Glomerular visceral epithelial cell (primary cell): ENCODE measurements around the gene GALNT8.

Source experiments
- DNase-seq: peaks from one replicate; pipeline ENCODE4 v3.0.0-alpha.2; 2016; ENCODE audit errors: extremely low spot score

Gene GALNT8

DNA sequence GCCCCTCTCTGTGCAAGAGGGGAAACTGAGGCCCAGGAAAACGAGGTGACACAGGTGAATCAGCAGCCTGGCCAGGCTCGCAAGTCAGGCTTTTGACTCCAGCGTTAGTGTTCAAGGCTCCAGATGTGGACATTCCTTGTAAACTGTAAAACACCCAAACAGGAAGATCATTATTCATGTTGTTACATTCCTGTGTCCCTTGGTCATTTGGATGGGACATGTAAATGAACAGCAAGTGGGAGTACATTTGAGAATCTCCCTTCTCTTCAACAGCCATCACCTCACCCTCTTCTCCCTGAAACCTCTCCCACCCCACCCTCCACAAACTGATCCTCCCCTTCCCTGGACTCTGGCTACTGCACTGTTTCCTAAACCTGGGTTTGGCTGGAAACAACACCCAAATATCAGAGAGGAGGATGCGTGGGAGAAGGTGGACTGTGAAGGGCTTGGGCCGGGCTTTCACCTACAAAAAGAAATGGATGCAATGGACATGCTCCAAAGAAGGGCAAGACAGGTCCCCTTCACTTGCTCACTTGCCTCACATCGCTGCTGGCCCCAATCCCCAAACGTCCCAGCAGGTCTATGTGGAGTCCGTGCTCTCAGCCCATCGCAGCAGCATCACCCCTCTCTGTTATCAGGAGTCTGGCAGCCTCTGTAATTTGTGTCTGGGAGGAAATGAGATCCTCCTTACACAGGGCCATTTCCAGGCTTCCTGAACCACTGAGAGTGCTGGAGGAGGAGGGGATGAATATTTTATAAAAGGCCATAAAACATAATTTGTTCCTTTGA, 76.7 kb downstream of the GALNT8 start:
- no peak for DNase-seq

DNA sequence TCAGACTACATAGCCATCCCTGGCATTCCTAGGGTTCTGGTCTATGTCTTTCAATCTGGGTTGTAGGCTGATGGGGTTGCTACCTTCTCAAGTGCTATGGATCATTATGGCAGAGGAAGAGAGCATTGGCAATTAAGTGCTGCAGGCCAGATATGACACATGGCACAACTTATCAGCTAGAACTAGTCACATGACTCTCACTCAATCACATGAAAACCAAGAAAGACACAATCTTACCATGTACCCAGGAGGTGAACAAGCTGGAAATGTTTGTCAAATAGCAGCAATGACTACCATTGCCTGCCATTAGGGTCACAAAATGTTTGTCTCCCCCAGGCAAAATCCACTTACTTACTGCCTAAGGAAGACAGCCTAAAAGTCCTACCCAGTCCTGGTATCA, 80.4 kb downstream of the GALNT8 start:
- no peak for DNase-seq

DNA sequence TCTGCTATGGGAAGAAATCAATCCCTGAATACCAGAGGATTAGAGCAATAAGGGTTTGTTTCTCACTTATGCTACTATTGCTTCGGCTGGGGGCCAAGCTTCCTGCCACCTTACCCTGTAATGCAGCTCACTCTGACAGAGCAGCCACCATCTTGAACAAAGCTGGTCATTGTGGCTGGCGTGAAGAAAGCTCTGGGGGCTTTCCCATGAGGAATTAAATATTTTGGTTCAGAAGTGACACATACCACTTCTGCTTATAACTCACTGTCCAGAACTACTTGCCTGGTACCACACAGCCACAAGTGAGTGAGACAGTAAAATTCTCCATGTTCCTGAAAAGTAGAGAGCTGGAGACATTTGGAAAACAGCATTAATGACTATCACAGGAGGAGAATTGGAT, 82.6 kb downstream of the GALNT8 start:
- no peak for DNase-seq

DNA sequence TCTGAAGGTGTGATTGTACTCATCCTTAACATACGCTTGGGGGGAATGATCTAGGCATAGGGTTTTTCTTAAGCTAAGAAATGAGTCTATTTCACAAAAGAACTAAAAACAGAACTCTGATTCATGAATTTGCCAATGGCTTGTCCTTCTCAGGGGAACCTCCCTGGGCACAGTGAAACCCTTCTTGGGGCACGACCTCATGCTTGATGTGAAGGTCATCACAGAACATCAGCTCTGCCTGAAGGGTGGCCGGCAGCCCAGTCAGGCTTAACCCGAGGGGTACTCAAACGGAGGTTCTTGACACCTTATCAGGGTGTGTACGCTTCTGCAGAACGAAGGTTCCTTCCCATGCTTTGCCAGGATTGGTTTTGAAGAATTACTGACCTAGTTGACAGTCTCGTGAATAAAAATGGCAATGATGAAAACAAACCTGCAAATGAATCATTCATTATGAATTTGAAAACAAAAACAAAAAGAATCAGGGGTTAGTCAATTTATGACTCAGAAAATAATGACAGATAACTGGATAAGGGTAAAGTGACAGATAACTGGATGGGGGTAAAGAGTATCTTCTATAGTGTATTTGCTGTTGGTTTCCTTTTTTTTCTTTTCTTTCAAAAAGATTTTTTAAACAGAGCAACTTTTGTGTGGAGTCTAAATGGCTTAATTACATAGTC, 86.4 kb downstream of the GALNT8 start:
- no peak for DNase-seq

DNA sequence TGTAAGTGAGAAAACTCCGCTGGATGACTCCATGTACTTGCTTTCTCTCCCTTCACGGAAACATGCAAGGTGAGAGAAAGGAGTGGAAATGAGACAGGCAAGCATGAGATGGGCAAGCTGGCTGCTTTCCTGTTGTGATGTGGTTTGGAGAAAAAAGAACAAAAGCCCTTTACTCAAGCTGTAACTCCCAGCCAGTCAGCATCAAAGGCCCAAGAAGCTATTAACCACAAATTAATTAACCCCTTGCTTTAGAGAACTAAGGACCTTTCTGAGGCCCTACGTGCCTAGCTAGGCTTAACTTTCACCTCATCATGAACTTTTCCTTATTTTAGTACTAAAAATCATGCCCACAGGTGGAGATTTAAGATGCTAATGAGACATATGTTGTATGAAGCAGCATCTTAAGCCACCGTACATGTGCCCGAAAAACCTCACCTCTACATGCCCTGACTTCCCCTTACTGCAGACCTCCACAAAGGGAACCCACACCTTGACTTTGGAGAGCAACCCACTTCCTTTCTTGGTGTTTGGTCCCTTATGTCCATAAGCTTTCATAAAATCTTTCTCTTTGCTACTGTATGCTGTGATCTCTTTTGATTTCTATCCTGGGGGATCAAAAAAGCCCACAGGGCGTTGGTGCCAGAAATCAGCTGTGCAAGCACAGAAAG, 87.0 kb downstream of the GALNT8 start:
- no peak for DNase-seq

DNA sequence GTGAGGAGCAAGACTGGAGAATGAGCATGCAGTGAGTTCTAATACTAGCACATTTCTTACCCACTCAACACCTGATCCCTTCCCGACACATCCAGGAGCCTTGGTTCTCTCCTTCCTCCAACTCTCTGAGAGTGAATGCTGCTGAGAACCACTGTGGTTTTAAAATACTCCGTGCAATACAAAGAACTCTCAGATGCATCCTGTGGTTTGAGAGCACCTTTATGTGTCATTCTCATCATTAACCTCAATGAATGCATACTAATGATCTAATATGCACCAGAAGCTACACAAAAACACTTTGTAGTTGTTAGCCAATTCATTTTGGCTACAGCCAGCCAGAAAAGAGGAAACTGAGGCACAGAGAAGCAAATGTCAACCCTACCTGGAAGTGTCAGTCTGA, 87.6 kb downstream of the GALNT8 start:
- no peak for DNase-seq

DNA sequence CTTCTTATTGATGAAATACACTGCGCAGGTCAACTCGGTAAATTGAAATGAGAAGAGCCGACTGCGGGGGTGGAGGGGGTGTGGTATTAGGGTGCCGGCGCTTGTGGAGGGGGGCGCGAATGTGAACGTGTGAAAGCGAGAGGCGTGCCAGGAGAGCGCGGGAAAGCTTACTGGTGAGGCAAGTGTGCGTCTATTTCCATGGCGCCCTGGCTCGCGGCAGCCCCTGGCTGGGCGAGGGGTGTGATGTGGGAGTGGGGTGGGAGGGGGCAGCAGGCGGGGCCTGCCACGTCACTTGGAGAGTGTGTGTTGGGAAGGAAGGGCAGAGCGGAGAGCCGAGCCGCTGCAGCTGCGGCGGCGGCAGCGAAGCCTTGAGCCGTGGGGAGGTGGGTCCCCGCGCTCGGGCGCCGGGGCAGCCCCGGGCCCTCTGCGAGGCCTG, 88.8 kb downstream of the GALNT8 start:
- no peak for DNase-seq

DNA sequence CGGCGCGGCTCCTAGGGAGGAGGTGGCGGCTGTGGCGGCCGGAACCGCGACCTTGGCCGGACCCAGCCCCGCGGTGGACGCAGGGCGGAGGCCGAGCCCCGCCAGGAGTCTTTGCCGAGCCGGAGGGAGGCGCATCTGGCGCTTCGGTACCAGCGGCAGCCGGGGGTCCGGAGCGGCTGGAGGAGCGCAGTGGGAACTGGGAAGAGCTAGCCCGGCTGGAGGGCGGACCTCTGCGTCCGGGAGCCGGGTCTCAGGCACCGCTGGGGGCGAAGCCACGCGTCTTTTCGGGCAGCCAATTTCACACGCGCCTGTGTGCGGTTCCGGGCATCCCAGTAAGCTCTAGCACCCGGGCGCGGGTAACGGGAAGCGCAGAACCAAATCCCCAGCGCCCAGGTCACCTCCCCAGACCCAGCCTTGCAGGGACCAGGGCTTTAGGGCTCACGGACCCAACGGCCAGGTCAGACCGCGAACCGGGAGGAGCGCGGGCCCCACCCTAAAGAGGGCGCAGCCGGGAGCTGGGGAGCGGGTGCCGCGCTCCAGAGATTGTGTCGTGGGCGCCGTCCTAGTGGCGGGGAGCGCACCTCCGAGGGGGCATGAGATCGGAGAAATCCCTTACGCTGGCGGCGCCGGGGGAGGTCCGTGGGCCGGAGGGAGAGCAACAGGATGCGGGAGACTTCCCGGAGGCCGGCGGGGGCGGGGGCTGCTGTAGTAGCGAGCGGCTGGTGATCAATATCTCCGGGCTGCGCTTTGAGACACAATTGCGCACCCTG, 89.4 kb downstream of the GALNT8 start:
- DNase-seq = no peak

DNA sequence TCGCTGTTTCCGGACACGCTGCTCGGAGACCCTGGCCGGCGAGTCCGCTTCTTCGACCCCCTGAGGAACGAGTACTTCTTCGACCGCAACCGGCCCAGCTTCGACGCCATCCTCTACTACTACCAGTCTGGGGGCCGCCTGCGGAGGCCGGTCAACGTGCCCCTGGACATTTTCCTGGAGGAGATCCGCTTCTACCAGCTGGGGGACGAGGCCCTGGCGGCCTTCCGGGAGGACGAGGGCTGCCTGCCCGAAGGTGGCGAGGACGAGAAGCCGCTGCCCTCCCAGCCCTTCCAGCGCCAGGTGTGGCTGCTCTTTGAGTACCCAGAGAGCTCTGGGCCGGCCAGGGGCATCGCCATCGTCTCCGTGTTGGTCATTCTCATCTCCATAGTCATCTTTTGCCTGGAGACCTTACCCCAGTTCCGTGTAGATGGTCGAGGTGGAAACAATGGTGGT, 90.0 kb downstream of the GALNT8 start:
- no peak for DNase-seq

DNA sequence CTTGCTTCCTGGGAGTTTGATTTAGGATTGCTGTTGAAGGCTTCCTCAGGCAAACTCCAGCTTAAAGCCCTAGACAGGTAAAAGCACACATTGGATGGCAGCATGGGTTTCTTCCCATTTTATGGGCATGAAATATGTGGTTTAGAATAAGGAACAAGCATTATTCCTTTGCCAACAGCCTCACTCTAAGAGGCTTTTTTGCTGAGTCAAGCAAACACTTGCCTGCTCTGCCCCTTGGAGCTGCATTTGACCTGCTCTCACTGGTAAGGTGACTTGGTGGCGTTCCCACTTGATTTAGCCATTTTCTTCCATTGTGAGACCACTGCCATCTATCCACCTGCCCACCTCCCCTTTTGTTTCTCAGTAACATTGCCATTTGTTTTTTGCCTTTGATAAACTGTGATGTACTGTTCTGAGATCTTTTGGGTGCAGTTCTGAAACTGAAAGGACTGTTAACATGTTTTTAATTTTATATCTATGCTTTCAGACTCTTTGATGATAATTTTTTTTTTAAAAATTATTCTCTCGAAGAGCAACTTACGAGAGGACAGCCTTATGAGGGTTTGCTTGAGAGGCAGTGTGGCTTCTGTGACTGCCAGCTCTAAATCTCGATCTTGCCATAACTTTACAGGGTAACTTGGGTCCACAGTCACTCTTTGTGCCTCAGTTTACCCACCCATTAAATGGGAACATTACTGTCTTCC, 92.6 kb downstream of the GALNT8 start:
- DNase-seq = no peak

DNA sequence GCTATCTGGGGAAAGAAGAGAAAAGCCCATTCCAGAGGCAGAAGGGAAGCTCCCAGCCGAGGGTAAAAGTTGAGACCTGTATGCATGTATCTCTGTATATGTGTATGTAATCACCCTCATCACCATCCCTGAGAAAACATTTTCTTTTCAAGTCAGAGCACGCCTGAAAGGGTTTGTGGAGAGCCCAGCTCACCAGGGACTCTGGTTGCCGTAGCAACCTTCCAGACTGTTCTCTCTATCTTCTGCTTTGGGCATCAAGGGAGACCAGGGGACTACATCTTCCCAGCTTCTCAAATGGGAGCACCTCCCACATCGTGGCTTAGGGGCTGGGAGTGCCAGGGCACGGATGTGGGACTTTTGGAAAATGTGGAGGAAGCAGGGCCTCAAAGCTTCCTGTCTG, 93.5 kb downstream of the GALNT8 start:
- no peak for DNase-seq

DNA sequence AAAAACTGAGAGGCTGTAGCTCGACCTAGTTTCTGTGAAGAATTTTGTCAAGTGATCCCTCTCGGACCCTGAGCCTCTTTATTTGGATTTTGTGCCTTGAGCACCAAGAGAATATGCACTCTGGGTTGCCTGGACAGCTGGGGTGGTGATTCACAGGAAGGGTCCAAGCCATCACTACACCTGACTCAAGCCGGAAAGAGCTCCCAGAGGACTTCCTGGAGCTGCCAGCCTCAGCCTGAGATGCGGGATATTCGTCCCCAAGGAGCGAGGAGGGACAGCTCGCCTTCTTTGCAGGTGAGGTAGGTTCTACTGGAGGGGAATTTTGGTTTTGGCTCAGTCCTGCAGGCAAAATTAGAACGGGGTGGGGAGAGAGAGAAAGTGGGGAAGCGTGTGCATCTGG, 94.3 kb downstream of the GALNT8 start:
- DNase-seq = no peak

DNA sequence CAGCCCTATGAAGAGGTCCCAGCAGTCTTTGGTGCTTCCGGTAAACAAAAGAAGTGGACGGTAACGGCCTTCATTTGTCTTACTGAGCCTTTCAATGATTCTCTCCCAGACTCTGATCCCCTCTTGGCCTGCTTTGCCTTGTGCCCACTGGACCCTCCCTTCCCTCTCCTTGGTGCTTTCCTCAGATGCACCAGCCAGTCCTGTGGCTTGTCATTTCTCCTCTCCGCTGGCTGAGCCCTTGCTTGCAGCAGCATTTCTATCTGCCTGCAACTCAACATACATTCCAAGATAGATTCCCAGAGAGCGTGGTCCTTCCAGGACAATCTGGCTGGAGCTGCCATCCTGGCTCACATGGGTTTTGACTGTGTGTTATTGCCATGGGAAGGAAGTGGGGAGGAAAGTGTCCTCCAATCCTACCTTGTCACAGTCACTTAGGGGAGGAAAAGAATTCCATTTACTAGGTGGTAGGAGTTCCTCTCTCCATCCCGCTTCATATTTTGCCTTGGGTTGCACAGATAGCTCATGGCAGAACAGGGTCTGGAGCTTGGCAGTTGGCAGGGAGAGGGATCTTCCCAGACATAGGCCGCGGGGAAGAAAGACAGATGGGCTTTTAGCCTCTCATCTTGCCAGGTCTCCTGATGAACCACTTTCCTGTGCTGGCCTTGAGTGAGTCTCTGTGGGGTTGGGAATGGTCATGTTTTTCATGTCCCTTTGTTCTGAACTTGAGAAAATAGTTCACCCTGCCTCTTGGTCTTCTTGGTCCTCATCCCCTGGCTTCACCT, 96.7 kb downstream of the GALNT8 start:
- DNase-seq = no peak

DNA sequence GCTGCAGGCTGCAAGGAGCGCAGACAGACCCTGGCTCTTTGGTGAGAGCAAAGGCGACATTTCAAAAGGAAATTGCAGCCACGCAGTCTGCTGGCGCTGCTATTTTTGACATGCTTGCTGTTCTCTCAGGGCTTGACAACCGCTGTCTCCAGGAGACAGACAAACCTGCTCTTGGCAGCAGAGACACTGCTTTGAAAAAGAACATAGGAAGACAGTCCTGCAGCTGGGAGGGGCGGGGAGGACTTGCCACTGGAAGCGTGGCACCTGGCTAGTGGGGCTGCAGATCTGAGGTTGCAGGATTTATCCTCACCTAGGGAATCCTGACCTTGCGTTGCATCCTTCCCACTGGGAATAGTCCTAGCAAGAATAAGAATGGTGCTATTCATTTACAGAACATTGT, 97.7 kb downstream of the GALNT8 start:
- no peak for DNase-seq

DNA sequence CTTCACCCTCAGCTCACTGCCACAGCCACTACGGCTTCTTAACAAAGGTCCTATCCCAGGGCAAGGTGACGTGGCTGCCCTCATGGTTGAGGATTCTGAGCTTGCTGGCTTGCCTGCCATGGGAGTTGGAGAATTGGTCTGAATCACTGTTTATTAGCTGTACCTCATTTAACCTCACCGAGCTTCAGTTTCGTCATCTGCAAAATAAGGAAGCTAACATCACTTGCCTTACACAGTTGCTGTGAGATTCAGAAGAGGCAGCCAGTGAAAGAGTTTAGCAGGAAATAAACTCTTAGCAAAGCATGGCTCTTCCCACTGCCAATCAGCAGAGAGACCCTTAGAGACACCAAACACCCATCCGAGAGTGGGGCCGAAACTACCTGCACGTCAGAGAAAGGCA, 99.5 kb downstream of the GALNT8 start:
- no peak for DNase-seq

DNA sequence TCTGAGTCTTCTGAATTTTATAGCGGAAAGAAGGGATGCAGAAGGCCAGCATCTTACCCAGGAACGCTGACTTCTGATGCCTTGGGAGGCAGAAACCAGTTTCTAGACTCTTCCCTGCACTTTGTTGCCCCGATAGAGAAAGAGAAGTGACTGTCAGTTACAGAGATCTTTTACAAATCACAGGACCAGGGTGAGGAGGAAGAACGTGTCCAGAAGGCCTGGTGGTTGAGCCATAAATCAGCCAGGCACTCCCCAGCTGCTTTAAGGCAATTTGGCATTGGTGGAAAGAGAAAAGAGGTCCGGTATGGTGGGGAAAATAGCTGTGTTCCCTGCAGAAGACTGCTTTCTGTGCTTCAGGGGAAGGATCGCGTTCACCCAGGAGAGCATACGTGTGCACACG, 100.8 kb downstream of the GALNT8 start:
- no peak for DNase-seq
